ENCODE results near the gene PROKR1. TPM values are rescaled to one million over a fixed set of nuclear protein-coding genes. Genes with fewer than 3 reads are reported as not detected.

PROKR1 gene
- total and polyA plus RNA-seq, 2 donors (not counting 1 experiment from before 2014, with no cell fraction given), result 0.01 TPM; not detected in 1

- peaks cover 32% of the 10 kb centered on the region for H3K4me1 Mint-ChIP-seq
- no peak for DNase-seq
- intact Hi-C loops (cut with micrococcal nuclease), result no loop called here
- H3K9ac ChIP-seq (ENCODE audit: low read length), result no peak overlapping the region
- no peak overlapping the region for H3K4me3 Mint-ChIP-seq
- WGBS (ENCODE audit: insufficient coverage), result 86% methylated on average over 2 of the region's 5 CpGs
- TF ChIP-seq EZH2 (IDR thresholded peaks at IDR 0.05; ENCODE audit: borderline replicate concordance, insufficient read depth, low read depth, low read length, poor library complexity, severe bottlenecking), result no peak
- TF ChIP-seq, protein P1, sequence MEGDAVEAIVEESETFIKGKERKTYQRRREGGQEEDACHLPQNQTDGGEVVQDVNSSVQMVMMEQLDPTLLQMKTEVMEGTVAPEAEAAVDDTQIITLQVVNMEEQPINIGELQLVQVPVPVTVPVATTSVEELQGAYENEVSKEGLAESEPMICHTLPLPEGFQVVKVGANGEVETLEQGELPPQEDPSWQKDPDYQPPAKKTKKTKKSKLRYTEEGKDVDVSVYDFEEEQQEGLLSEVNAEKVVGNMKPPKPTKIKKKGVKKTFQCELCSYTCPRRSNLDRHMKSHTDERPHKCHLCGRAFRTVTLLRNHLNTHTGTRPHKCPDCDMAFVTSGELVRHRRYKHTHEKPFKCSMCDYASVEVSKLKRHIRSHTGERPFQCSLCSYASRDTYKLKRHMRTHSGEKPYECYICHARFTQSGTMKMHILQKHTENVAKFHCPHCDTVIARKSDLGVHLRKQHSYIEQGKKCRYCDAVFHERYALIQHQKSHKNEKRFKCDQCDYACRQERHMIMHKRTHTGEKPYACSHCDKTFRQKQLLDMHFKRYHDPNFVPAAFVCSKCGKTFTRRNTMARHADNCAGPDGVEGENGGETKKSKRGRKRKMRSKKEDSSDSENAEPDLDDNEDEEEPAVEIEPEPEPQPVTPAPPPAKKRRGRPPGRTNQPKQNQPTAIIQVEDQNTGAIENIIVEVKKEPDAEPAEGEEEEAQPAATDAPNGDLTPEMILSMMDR (IDR thresholded peaks at IDR 0.05), result no peak
- CTCF ChIA-PET, result no interaction called here
- no peak overlapping the region for H3K27ac Mint-ChIP-seq
- H3K9me3 ChIP-seq (ENCODE audit: control extremely low read depth in 1 of 3, control insufficient read depth in 2 of 3, insufficient read depth in 1 of 3, low read length in 2 of 3), result no peaks in the 10 kb centered on the region
- no peak overlapping the region for H3K27ac ChIP-seq (ENCODE audit: low read length in 2 of 2)
- POLR2A ChIA-PET, result no interaction called here
- H3K36me3 ChIP-seq (replicated peaks in 1 of 2; ENCODE audit: control extremely low read depth in 1 of 2, control insufficient read depth in 1 of 2, extremely low read depth in 1 of 2, insufficient read depth in 2 of 2, low read length in 1 of 2), result no peaks in the 10 kb centered on the region
- H3K4me3 ChIP-seq (ENCODE audit: control extremely low read depth in 1 of 5, extremely low read depth in 1 of 5, insufficient read depth in 1 of 5, low read depth in 2 of 5, low read length in 4 of 5), result no peak overlapping the region
- H3K27me3 Mint-ChIP-seq, result no peaks in the 10 kb centered on the region
- H3K4me1 ChIP-seq (ENCODE audit: control insufficient read depth in 2 of 2, insufficient read depth in 2 of 2, low read length in 2 of 2), result peaks cover 33 to 34% of the 10 kb centered on the region in 2 donors
- no peaks in the 10 kb centered on the region for H3K27me3 ChIP-seq (replicated peaks in 1 of 4; ENCODE audit: control extremely low read depth in 1 of 4, control insufficient read depth in 3 of 4, insufficient read depth in 4 of 4, low read length in 3 of 4)
- no peaks in the 10 kb centered on the region for H4K20me1 ChIP-seq (ENCODE audit: control insufficient read depth, insufficient read depth, low read length, poor library complexity, severe bottlenecking)
- no peak overlapping the region for H2AFZ ChIP-seq (ENCODE audit: insufficient read depth, low read depth, low read length, poor library complexity, severe bottlenecking)
- no peak overlapping the region for H3K4me2 ChIP-seq (replicated peaks; ENCODE audit: low read depth, low read length, poor library complexity, severe bottlenecking)
- no peaks in the 10 kb centered on the region for H3K9me3 Mint-ChIP-seq (ENCODE audit: insufficient read depth)
- no peaks in the 10 kb centered on the region for H3K79me2 ChIP-seq (ENCODE audit: control insufficient read depth, insufficient read depth, low read length)
- ATAC-seq (ENCODE audit: low read depth), result no peak
Observed at GRCh38 chr2:68686178-68686577, 42.8 kb downstream of the PROKR1 start.

- CTCF ChIA-PET, result no interaction called here
Observed at GRCh38 chr2:68687018-68687417, 43.6 kb downstream of the PROKR1 start.

More at GRCh38 chr2:68687018-68687417, 43.6 kb downstream of the PROKR1 start:
- Histone ChIP-seq H4K20me1 (ENCODE audit: control insufficient read depth, insufficient read depth, low read length, poor library complexity, severe bottlenecking) (no peaks in the 10 kb centered on the region), H3K27me3 (replicated peaks in 1 of 4; ENCODE audit: control extremely low read depth in 1 of 4, control insufficient read depth in 3 of 4, insufficient read depth in 4 of 4, low read length in 3 of 4) (no peaks in the 10 kb centered on the region), H3K4me1 (ENCODE audit: control insufficient read depth in 2 of 2, insufficient read depth in 2 of 2, low read length in 2 of 2) (peaks cover 36 to 42% of the 10 kb centered on the region in 2 donors), H3K4me2 (replicated peaks; ENCODE audit: low read depth, low read length, poor library complexity, severe bottlenecking) (no peak overlapping the region), H2AFZ (ENCODE audit: insufficient read depth, low read depth, low read length, poor library complexity, severe bottlenecking) (no peak overlapping the region), H3K9me3 (ENCODE audit: control extremely low read depth in 1 of 3, control insufficient read depth in 2 of 3, insufficient read depth in 1 of 3, low read length in 2 of 3) (no peaks in the 10 kb centered on the region), H3K4me3 (ENCODE audit: control extremely low read depth in 1 of 5, extremely low read depth in 1 of 5, insufficient read depth in 1 of 5, low read depth in 2 of 5, low read length in 4 of 5) (no peak overlapping the region), H3K27ac (ENCODE audit: low read length in 2 of 2) (no peak overlapping the region), H3K36me3 (replicated peaks in 1 of 2; ENCODE audit: control extremely low read depth in 1 of 2, control insufficient read depth in 1 of 2, extremely low read depth in 1 of 2, insufficient read depth in 2 of 2, low read length in 1 of 2) (no peaks in the 10 kb centered on the region), H3K79me2 (ENCODE audit: control insufficient read depth, insufficient read depth, low read length) (no peaks in the 10 kb centered on the region), H3K9ac (ENCODE audit: low read length) (no peak overlapping the region)
- no CpG with 5 or more reads among the region's 1 CpG for WGBS (ENCODE audit: insufficient coverage)
- Mint-ChIP-seq H3K9me3 (ENCODE audit: insufficient read depth) (no peaks in the 10 kb centered on the region), H3K4me1 (peaks cover 39% of the 10 kb centered on the region), H3K27ac (no peak overlapping the region), H3K4me3 (no peak overlapping the region), H3K27me3 (no peaks in the 10 kb centered on the region)
- POLR2A ChIA-PET, result no interaction called here
- intact Hi-C loops (cut with micrococcal nuclease), result no loop called here
- TF ChIP-seq, protein P1 (IDR thresholded peaks at IDR 0.05), result no peak
- TF ChIP-seq EZH2 (IDR thresholded peaks at IDR 0.05; ENCODE audit: borderline replicate concordance, insufficient read depth, low read depth, low read length, poor library complexity, severe bottlenecking), result no peak
- DNase-seq (no peak), ATAC-seq (ENCODE audit: low read depth) (no peak)

All from B cell (primary cell).